ENCODE results near the gene SYVN1.
A peak's percentile ranks its signal among the peaks of the same experiment; 100 is the strongest.
"Not testable (repeated sequence)": the region's sequence is repeated elsewhere in the genome, so short reads cannot be mapped to it uniquely, and the experiment has no call there.

SYVN1 gene

DNA sequence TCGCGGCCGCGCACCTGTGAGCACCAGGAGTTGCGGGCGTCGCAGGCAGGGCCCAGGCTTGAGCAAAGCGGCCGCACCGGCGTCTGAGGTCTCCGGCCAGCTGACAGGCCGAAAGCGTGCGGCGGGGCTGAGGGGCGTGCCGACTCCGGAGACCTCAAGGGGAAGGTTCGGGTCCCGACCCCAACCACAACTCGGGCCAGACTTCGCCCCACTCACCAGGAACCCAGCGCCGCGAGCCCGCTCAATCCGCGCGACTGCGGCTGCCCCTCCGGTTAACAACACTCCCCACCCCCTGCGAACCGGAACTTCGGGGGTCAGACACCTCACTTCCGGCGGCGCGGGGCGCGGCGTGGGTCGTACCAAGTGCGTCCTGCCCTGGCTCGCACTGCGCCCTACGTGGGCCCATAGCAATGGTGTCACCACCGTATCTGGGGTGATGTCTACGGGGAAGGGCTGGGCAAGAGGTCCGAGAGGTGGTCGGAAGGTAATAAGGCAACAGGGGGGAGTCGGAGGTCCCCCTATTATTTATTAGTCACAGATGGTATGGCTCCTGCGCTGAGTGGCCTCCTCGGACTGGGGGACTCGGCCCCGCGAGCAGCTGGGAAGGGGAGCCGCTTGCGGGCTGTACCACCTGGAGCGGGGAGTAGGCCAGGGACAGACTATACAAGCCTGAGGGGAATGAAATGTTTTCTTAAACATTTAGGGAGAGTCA, at the start of gene SYVN1:
SYVN1 (minus strand) TSS at position 280 of the 712 bp plus-strand sequence. CDS start 918 bp downstream, outside the sequence.
- peak; percentile 88 to 89 for DNase-seq (ENCODE audit: low read depth in 2 of 2)

DNA sequence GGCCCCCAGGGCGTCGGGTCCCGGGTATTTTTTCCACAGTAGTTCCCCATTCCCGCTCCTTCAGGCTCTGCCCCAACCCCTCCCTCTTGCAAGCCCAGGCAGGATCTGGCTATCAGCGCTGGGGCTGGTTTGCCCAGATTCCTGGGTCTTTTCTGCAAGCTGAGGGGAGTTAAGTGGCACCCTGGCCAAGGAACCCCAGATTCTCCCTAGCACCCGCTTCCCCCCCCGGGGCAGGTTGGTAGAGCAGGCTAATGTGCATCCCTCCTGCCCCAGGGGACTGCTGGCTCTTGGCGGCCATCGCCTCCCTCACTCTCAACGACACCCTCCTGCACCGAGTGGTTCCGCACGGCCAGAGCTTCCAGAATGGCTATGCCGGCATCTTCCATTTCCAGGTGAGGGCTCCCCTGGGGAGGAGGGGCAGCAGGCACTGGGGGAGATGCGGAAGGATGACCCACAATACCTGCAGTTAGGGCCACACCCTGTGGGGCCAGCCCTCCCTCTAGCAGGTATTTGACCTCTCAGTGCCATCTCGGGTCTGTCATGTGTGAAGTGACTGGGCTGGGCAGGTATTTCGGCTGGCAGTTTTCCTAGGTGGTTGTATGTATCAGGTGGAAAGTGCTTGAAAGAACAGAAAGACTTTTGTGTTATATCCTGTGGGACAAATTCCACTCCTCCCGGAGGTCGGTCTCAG, 49.0 kb upstream of the SYVN1 start:
- DNase-seq (ENCODE audit: low read depth in 2 of 2), result no peak

DNA sequence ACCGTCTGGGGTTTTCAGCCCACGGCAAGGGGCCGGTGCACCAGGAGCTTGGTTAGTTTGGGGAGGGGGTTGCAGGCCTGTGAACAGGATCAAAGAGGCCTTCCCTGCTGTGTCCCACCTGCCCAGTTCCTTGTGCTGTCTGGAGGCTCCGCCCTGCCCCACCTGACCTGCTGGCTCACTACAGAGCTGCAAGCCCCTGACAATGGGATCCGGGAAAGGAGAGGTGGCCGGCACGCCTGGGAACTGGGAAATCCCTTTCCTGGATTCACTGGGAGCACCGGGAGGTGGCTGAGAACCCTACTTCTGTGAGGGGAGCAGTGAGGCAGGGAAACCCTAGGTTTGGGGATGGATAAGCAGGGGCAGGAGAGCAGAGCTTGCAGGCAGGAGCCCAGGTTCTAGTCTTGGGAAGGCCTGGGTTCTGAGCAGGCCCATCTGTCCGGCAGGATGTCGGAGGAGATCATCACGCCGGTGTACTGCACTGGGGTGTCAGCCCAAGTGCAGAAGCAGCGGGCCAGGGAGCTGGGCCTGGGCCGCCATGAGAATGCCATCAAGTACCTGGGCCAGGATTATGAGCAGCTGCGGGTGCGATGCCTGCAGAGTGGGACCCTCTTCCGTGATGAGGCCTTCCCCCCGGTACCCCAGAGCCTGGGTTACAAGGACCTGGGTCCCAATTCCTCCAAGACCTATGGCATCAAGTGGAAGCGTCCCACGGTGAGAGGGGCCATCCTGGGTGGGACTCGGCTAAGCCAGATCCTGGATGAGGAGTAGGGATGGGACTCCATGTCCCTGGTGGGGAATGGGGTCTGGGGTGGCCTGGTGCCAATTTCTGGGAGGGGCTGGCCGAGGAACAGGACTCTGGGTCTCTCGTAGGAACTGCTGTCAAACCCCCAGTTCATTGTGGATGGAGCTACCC, 48.2 kb upstream of the SYVN1 start:
- DNase-seq (ENCODE audit: low read depth in 2 of 2), result no peak

DNA sequence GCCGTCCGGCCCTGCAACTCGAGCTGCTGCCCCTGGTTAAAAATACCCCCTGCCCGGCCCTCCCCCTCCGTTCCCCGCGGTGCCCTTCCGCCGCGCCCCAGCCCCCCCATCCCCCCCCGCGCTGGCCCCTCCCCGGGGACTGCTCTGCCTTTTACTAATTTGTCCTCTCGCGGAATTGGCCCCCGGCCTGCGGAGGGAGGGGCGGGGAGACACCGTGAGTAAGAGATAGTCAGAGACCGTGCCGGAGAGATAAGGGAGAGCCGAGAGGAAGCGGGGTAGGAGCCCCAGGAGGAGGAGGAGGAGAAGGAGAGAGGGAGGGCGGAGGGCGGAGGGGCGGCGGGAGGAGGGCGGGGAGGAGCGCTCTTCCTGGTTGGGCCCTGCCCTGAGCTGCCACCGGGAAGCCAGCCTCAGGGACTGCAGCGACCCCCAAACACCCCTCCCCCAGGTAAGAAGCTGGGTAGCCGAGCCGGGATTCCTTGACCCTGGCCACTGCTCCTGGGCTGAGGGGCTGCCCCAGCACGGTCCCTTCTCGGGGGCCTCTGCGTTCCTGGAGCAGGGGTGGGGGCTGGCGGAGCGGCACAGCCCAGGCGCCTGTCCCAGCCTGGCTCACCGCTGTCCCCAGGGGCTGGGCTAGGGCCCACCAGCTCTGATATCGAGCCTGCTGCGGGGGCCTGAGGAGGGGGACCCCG, 47.4 kb upstream of the SYVN1 start, which contains the start of gene CAPN1:
CAPN1 (plus strand) TSS at position 360 of the 689 bp plus-strand sequence. CDS start 774 bp downstream, outside the sequence.
- DNase-seq (ENCODE audit: low read depth in 2 of 2), result peak; percentile 55 to 64

DNA sequence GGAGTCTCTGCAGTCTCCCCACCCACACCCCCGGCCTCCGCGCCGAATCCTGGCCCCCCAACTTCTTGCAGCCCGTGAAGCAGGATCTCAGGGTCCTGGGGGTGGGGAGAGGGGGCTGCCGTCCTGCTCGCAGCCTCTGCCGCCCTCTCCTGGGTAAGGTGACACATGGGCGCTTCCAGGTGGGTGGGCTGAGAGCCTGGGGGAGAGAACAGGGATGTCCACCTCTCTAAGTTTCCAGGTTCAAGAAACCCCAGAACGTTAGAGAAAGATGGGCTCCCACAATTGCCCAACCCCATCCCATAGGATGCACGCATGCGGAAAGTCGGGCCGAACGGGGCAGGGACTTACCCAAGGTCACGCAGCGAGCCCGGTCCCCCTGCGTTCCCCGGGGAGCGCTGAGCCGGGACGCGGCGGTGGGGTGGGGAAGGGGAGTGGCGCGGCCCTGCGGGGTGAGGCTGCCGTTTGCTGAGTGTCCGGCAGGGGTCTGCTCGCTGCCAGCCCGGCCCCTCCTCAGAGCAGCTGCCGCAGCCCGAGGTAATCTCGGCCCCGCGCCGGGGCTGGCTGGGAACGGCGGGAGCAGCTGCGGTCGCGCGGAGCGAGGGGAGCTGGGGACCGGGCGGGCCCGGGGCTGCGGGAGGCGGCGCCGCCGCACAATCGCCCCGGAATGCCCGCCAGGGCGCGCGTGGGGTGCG, 46.7 kb upstream of the SYVN1 start:
- peak; percentile 20 to 45 for DNase-seq (ENCODE audit: low read depth in 2 of 2)

DNA sequence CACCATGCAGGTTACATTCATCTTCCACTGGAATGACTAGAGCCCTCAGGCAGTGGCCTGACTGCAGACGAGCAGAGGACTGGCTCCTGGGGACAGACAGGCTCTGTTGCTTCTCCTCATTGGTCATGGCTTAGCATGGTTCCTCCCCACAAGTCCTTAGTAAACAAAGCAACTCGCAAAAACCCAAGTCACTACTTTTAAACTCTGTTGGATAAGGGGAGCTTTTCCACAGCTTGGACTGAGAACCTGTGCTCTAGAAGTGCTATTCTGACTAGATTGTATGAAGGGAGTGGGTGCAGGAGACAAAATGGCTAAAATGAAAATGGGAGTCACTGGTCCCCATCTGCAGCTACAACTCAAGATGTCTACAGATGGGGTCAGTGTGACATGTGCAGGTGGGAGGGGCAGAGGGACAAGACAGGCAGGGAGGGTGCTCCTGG, 40.3 kb upstream of the SYVN1 start:
- not testable (repeated sequence) for DNase-seq (ENCODE audit: low read depth in 2 of 2)

DNA sequence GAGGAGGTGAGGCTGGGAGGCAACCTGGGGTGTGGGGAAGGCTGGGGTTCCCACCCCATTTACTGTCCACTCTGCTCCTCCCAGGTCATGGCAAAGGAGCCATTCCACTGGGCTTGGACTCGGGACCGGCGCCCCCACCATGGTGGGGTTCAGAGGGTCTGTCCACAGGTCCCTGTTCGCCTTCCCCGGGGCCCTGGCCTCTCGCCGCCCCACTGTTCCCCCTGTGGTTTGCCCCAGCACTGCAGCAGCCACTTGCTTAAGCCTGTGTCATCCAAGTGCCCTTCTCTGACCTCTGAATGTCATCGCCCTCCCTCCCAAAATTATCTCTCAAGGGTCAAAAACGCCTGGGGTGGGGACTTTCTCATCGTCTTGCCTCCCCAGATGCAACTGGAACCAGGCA, 38.3 kb upstream of the SYVN1 start:
- DNase-seq (ENCODE audit: low read depth in 2 of 2), result no peak

DNA sequence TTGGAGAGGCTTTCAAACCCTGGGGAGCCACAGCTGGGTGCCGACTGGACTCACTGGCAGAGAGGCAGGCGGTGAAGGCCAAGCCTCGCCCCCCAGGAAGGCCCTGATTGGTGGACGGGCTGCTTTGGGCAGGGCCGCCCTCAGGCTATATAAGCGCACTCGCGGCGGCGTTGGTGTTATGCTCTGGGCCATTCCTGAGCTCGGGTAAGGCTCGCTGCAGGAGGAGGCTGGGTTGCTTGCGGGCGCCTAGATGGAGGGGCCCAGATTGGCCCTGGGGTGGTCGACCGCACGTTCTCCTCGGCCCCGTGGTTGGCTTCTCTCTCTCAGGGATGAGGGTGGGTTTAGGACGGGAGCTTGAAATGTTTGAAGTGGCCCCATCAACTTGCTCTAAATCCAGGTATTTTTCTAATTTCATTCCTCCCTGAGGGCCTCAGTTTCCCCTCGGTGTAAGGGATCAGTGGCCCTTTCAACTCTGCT, 35.8 kb upstream of the SYVN1 start, which contains the start of gene SPDYC:
SPDYC (plus strand) TSS at position 176 of the 477 bp plus-strand sequence. CDS start 1,125 bp downstream, outside the sequence.
- no peak for DNase-seq (ENCODE audit: low read depth in 2 of 2)

DNA sequence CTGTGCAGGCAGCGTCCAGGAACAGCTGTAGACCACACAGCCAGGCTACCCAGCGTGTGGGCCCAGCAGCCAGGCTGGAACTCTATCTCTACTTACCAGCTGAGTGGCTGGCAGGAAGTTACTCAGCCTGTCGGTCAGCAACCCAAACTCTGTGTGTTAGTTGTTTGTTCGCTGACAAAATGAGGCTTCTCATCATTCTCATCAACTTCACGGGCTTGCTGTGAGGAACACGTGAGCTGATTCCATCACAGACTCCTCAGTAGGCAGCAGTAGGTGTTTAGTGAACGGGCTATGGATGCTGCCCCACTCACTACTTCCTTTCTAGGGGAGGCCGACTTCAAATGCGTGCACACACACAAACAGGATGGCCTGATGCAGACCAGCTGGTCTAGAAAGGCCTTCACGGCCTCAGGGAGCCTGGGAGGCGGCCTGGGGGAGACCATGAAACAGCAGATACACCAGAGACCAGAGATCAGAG, 34.9 kb upstream of the SYVN1 start:
- no peak for DNase-seq (ENCODE audit: low read depth in 2 of 2)

DNA sequence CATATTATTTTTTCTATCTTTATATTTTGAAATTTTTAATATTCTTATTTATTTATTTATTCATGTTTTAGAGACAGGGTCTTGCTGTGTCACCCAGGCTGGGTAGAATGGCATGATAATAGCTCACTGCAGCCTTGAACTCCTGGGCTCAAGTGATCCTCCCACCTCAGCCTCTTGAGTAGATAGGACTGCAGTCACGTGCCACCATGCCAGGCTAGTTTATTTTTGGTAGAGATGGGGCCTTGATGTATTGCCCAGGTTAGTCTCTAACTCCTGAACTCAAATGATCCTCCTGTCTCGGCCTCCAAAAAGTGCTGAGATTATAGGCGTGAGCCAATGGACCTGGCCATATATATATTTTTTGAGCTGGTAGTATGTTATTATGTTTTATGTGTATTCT, 33.3 kb upstream of the SYVN1 start:
- DNase-seq (ENCODE audit: low read depth in 2 of 2), result no peak

DNA sequence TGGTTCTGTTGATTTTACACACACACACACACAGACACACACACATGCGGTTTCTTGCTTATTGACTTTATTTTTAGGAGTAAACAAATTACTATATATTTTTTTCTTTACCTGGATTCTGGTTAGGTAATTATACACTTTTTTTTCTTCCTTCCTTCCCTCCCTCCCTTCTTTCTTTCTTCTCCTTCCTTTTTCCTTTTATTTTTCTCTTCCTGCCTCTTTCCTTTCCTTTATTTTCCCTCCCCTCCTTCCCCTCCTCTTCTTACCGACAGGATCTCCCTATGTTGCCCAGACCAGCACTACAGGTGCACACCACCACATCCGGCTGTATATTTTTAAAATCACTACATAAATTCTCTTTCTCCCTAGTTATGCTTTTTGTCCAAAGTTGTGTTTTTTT, 32.6 kb upstream of the SYVN1 start:
- DNase-seq (ENCODE audit: low read depth in 2 of 2), result no peak

DNA sequence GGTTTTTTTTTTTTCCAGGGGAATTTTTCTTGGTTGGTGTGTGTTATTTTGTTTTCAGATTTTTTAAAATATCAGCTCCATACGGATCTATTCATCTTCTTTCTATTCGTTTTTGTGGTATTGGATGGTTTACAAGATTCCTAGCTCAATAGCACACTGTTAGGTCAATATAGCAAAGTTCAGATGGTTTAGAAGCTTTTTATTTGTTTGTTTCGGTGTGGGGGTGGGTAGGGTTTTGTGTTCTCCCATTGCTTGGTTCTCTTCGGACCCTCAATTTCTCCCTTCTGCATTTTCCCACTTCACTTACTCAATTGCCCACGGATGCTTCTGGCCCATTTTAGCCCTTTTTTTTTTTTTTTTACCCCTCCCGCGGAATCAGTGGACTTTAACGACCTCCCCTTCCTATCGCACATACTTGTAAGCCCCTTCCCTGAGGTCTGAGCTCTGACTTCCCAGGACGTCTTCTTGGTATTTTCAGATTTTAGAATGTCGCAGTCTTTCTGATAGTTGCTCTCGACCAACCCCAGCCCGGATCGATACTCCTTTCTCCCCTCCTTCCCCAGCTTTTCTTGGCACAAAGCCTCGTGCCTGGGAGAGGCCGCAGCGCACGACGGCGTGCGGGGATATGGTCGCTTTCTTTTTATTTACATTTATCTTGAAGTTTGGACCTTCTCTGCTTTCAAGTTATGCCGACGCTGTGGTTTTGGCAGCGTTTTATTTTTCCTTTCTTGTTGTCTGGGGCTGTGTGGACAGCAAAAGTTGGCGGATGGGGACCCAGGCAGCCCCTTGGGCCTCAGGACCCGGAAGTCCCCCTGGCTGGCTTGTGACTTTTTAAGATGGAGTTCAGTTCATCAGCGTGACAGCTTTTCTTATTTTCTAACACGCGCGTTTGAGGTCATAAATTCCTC, 31.3 kb upstream of the SYVN1 start:
- DNase-seq (ENCODE audit: low read depth in 2 of 2), result no peak

DNA sequence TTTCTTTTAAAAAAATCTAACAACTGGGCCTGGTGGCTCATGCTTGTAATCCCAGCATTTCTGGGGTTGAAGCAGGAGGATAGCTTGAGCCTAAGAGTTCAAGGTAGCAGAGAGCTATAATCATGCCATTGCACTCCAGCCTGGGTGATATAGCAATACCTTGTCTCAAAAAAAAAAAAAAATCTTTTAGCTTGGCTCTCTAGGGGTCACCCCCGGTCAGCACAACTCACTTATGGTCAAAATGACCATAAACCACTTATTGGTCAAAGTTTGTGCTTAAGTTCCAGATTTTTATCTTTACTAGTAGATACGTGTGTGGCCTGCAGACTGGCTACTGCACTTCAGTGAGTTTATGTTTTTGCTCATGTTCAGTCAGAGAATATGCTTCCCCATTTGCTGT, 29.4 kb upstream of the SYVN1 start:
- no peak for DNase-seq (ENCODE audit: low read depth in 2 of 2)

DNA sequence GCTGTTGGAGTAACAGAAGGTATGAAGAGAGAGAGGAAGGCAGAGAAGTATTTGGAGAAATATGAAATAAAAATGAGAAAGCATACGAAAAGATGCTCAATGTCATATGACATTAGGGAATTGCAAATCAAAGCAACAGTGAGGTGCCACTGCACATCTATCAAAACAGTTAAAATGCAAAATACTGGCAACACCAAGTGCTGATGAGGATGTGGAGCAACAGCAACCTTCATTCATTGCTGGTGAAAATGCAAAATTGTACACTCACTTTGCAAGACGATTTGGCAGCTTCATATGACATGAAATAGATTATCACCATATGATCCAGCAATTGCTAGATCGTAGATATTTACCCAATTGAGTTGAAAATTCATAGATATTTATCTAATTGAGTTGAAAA, 26.3 kb upstream of the SYVN1 start:
- DNase-seq (ENCODE audit: low read depth in 2 of 2), result no peak

DNA sequence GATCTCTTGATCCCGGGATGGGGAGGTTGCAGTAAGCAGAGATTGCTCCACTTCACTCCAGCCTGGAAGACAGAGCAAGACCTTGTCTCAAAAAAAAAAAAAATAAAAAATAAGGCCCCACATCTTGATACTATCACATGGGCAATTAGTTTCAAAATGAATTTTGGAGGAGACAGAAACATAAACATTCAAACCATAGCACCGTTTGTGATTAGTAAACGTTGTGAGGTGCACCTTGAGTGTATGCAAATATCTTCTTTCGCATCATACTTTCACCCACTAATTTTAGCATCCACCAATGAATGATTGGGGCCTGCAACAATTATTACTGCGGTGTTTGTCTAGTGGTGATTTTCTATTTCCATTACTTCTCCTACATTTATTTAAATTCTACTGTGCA, 24.7 kb upstream of the SYVN1 start:
- DNase-seq (ENCODE audit: low read depth in 2 of 2), result no peak

DNA sequence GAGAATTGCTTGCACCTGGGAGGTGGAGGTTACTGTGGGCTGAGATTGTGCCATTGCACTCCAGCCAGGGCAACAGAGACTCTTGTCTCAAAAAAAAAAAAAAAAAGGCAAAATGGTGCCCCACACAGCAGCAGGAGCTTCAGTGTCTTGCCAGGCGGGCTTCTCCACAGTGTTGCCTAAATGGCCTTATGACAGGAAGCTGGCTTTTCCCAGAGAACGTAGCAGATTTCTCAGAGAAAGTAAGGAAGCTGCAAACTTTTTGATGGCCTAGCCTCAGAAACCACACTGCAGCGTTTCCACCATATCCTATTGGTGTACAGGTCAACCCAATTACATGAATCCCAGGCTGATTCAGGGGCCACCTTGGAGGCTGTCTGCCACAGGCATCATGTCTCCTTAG, 23.0 kb upstream of the SYVN1 start:
- DNase-seq (ENCODE audit: low read depth in 2 of 2), result no peak

DNA sequence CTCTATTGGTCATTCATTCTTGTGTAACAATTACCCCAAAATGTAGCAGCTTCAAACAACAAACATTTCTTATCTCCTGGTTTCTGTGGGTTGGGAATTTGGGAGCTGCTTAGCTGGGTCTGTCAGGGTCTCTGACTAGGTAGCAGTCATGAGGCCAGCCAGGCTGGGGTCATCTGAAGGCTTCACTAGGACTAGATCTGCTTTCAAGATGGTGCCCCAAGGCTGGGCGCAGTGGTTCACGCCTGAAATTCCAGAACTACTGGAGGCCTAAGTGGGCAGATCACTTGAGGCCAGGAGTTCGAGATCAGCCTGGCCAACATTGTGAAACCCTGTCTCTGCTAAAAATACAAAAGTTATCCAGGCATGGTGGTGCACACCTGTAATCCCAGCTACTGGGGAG, 22.6 kb upstream of the SYVN1 start:
- no peak for DNase-seq (ENCODE audit: low read depth in 2 of 2)

DNA sequence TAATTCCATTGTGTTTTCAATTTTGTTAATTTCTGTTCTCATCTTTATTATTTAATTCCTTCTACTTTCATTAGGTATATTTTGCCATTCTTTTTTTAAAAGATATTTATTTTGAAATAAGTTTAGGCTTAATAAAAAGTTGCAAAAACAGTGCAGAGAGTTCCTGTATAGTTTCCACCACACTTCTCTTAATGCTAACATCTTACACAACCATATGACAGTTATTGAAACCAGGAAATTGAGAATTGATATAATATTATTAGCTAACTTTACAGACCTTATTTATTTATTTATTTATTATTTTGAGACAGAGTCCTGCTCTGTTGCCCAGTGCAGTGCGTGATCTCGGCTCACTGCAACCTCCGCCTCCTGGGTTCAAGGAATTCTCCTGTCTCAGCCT, 21.9 kb upstream of the SYVN1 start:
- DNase-seq (ENCODE audit: low read depth in 2 of 2), result no peak

DNA sequence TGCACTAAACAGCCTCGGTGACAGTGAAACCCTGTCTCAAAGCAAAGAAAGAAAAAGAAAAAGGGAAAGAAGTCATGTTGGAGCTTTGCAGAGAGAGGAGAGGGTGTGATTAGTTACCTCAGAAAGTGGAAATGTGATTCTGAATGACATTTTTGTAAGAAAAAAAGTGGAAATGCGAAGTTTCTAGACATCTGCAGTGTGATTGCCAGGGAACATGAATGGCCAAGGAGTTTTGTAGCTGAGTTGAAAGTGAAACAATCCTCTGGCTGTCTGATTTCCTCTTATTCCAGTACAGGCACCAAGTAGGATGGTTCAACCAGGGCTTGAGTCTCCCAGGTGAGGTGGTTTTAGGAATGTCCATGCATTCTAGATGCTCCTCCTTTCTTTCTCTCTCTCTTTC, 17.8 kb upstream of the SYVN1 start:
- DNase-seq (ENCODE audit: low read depth in 2 of 2), result no peak
